Activated T-cell treated with anti-CD3 and anti-CD28 coated beads, Interleukin-2, amount 50 U/mL, for 24 hours (primary cell): ENCODE measurements around the gene DAD1.
"Not testable (repeated sequence)": the region's sequence is repeated elsewhere in the genome, so short reads cannot be mapped to it uniquely, and the experiment has no call there.

Experiments used
- DNase-seq: peaks from one replicate; pipeline ENCODE4 v3.0.0-alpha.2; 2020
- H3K27ac Mint-ChIP-seq: 2 replicates; pipeline ENCODE4 v1.8.0; 2020; ENCODE audit warnings: mild to moderate bottlenecking, mixed read lengths
- H3K27me3 Mint-ChIP-seq: 2 replicates; pipeline ENCODE4 v1.8.0; 2020; ENCODE audit warnings: mixed read lengths
- H3K36me3 Mint-ChIP-seq: 2 replicates; pipeline ENCODE4 v1.8.0; 2020; ENCODE audit warnings: low read depth, mixed read lengths
- H3K4me1 Mint-ChIP-seq: 2 replicates; pipeline ENCODE4 v1.8.0; 2020; ENCODE audit warnings: low read depth, mixed read lengths
- H3K4me3 Mint-ChIP-seq: 2 replicates; pipeline ENCODE4 v1.8.0; 2020; ENCODE audit warnings: mild to moderate bottlenecking, moderate library complexity, mixed read lengths
- H3K9me3 Mint-ChIP-seq: 2 replicates; pipeline ENCODE4 v1.8.0; 2020; ENCODE audit warnings: mixed read lengths

DAD1 gene

DNA sequence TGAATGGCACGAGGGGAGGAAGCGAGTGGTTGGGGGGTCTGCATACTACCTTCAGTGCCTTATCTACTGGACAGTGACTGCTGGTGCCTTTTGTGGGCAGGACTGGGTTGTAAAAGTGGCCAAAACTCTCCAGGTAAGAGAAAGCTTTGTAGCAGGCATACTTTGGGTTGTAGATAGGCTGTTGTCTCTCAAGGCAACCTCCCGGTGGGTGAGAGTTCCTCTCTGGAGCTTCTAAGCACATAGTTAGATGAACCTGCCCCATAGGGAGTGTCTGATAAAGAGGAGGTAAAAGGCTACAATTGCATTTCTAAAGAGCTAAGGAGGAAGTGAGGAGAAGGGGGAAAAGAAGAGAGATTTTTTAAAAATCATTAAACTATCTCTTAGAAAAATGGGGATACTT, 4.2 kb upstream of the DAD1 start:
- no peaks in the 10 kb centered on the region for H3K9me3 Mint-ChIP-seq
- H3K27me3 Mint-ChIP-seq = no peaks in the 10 kb centered on the region
- no peak overlapping the region for H3K4me3 Mint-ChIP-seq
- no peak overlapping the region for H3K27ac Mint-ChIP-seq
- H3K4me1 Mint-ChIP-seq = peaks cover 40% of the 10 kb centered on the region
- peaks cover 10% of the 10 kb centered on the region for H3K36me3 Mint-ChIP-seq
- no peak for DNase-seq

DNA sequence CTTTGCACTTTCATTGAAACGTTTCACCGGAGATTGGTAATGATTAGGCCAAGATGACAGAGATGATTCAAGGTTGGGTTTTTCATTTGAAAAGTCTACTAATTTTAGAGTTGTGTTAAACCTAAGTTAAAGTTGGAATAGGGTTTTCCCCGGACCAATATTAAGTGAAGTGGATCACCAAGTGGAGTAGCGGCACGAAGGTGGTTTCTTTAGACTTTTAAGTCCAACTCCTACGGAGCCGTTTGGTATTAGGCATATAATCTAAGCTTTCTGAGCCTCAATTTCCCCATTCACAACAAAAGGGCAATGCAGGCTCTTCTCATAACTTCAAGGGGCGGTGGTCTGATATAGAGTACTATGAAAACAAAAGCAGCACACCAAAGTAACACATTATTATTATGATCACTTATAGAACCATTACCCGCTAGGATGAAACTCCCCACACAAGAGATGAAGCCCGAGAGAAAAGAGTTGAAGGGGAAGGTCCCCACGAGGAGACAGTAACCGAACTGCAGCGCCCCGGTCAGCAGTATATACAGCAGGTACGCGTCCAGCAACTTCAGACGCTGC, 413 bp downstream of the DAD1 start:
- H3K4me1 Mint-ChIP-seq = peaks cover 73% of the 10 kb centered on the region

DNA sequence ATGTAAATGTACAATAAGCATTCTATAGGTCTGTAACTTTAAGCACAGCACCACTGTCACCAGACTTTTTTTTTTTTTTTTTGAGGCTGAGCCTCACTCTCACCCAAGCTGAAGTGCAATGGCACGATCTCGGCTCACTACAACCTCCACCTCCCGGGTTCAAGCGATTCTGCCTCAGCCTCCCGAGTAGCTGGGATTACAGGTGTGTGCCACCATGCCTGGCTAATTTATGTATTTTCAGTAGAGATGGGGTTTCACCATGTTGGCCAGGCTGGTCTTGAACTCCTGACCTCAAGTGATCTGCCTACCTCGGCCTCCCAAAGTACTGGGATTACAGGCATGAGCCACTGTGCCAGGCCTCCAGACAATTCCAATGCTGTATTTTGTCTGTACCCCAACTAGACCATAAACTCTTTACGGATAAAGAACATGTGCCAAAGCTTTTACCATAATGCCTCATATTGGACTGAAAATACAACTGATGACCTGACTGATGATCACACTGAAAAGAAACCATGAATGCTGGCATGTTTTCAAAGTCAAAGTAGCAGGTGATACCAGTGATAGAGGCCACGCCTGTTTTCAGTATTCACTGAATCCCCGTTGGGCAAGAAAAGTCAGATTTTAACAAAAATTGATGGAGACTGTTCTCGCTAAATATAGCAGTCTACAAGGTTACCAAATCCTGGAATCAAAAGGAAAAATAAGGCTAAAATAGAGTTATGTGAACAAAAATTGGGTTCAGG, 1.2 kb downstream of the DAD1 start:
- peaks cover 79% of the 10 kb centered on the region for H3K4me1 Mint-ChIP-seq
- H3K27ac Mint-ChIP-seq = peak overlapping the region; percentile 100
- H3K9me3 Mint-ChIP-seq, DNase-seq, H3K27me3 Mint-ChIP-seq: not testable (repeated sequence)
- H3K36me3 Mint-ChIP-seq = peaks cover 61% of the 10 kb centered on the region
- H3K4me3 Mint-ChIP-seq = peak overlapping the region; percentile 99

More for the DNA sequence above, 413 bp downstream of the DAD1 start:
- DNase-seq = no peak
- Mint-ChIP-seq H3K9me3 (no peaks in the 10 kb centered on the region), H3K4me3 (peak overlapping the region; percentile 99), H3K36me3 (peaks cover 53% of the 10 kb centered on the region), H3K27me3 (no peaks in the 10 kb centered on the region), H3K27ac (peak overlapping the region; percentile 100)

- H3K9me3 Mint-ChIP-seq = no peaks in the 10 kb centered on the region
- H3K27me3 Mint-ChIP-seq = no peaks in the 10 kb centered on the region
- H3K27ac Mint-ChIP-seq = peak overlapping the region; percentile 100
- H3K4me1 Mint-ChIP-seq = peaks cover 81% of the 10 kb centered on the region
- DNase-seq = no peak
- H3K36me3 Mint-ChIP-seq = peaks cover 67% of the 10 kb centered on the region
- peak overlapping the region; percentile 99 for H3K4me3 Mint-ChIP-seq
These were observed 1.8 kb downstream of the DAD1 start for GRCh38 chr14:22587247-22587646.

- H3K27ac Mint-ChIP-seq = peak overlapping the region; percentile 100
- peaks cover 77% of the 10 kb centered on the region for H3K4me1 Mint-ChIP-seq
- H3K9me3 Mint-ChIP-seq = no peaks in the 10 kb centered on the region
- peaks cover 87% of the 10 kb centered on the region for H3K36me3 Mint-ChIP-seq
- peak overlapping the region; percentile 47 for H3K4me3 Mint-ChIP-seq
- DNase-seq = no peak
- no peaks in the 10 kb centered on the region for H3K27me3 Mint-ChIP-seq
These were observed 5.0 kb downstream of the DAD1 start for GRCh38 chr14:22583994-22584393.

- Mint-ChIP-seq H3K9me3 (no peaks in the 10 kb centered on the region), H3K4me3 (no peak overlapping the region), H3K4me1 (peaks cover 79% of the 10 kb centered on the region), H3K27ac (peak overlapping the region; percentile 60), H3K27me3 (no peaks in the 10 kb centered on the region), H3K36me3 (peaks cover 86% of the 10 kb centered on the region)
- DNase-seq = no peak
These were observed 8.4 kb downstream of the DAD1 start for GRCh38 chr14:22580625-22581024.

DNA sequence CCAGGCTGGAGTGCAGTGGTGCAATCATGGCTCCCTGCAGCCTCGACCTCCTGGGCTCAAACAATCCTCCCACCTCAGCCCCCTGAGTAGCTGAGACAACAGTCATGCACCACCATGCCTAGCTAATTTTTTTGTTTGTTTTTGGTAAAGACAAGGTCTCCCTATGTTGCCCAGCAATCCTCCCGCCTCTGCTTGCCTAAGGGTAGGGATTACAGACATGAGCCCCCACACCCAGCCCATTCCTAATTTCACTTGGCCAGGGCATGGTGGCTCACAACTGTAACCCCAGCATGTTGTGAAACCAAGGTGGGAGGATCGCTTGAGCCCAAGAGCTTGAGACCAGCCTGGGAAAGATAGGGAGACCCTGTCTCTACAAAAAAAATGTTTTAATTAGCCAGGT, 9.1 kb downstream of the DAD1 start:
- Mint-ChIP-seq H3K27ac (peak overlapping the region; percentile 58), H3K27me3 (no peaks in the 10 kb centered on the region), H3K4me3 (no peak overlapping the region), H3K9me3 (no peaks in the 10 kb centered on the region), H3K4me1 (peaks cover 73% of the 10 kb centered on the region), H3K36me3 (peaks cover 85% of the 10 kb centered on the region)
- no peak for DNase-seq

DNA sequence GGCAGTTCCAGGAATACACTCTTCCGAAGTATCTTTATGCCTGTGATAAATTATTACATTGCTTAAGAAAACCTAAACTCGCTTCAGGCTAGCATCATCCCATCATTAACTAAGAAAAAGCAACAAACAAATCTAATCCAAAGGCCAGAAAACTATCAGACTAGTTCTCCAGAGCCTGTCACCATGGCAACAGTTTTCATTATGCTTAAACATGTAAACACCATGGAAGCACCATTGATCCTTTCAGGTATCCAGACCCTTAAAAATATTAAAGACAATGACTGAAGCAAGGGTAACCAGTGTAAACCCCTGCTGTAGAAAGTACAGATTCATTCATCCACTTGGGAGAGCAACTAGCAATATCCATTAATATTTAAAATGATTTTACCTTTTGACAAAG, 9.8 kb downstream of the DAD1 start:
- peaks cover 73% of the 10 kb centered on the region for H3K4me1 Mint-ChIP-seq
- H3K9me3 Mint-ChIP-seq = no peaks in the 10 kb centered on the region
- H3K27ac Mint-ChIP-seq = peak overlapping the region; percentile 66
- no peaks in the 10 kb centered on the region for H3K27me3 Mint-ChIP-seq
- H3K36me3 Mint-ChIP-seq = peaks cover 85% of the 10 kb centered on the region
- H3K4me3 Mint-ChIP-seq = peak overlapping the region; percentile 24
- DNase-seq = no peak

GRCh38 chr14:22577334-22577908, 11.6 kb downstream of the DAD1 start:
- DNase-seq = no peak
- Mint-ChIP-seq H3K9me3 (no peaks in the 10 kb centered on the region), H3K4me1 (peaks cover 70% of the 10 kb centered on the region), H3K4me3 (no peak overlapping the region), H3K27me3 (no peaks in the 10 kb centered on the region), H3K36me3 (peaks cover 84% of the 10 kb centered on the region), H3K27ac (peak overlapping the region; percentile 57)

GRCh38 chr14:22573804-22574203, 15.2 kb downstream of the DAD1 start:
- H3K9me3 Mint-ChIP-seq = no peaks in the 10 kb centered on the region
- no peak overlapping the region for H3K4me3 Mint-ChIP-seq
- no peaks in the 10 kb centered on the region for H3K27me3 Mint-ChIP-seq
- peaks cover 95% of the 10 kb centered on the region for H3K36me3 Mint-ChIP-seq
- peaks cover 68% of the 10 kb centered on the region for H3K4me1 Mint-ChIP-seq
- peak overlapping the region; percentile 63 for H3K27ac Mint-ChIP-seq
- DNase-seq = no peak

DNA sequence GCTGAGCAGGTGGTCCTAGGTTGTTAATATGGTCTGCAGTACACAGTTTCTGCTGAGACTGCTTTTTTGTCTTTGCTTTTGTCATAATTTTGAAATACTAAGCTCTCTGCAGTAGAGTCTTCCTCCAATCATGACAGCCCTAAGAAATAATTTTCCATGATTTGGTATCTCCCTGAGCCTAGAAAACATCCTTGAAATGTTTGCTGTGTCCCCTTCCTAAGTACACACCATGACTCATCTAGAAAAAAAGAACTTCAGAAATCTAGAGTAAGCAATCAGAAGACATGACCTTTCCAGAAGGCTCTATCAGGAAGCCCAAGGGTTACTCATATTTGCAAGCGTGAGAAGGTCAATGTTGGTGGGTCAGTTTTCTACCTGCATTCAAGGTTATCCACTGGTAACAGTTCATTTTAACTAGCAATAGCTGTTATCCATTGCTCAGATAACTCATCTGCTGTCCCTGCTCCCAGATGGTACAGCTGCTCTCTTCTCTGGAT, 16.4 kb downstream of the DAD1 start:
- H3K27ac Mint-ChIP-seq = peak overlapping the region; percentile 55
- H3K4me1 Mint-ChIP-seq = peaks cover 69% of the 10 kb centered on the region

GRCh38 chr14:22570132-22570949, 18.7 kb downstream of the DAD1 start:
- Mint-ChIP-seq H3K9me3 (no peaks in the 10 kb centered on the region), H3K4me3 (peak overlapping the region; percentile 82), H3K4me1 (peaks cover 76% of the 10 kb centered on the region), H3K27ac (peak overlapping the region; percentile 99), H3K36me3 (peaks cover 90% of the 10 kb centered on the region), H3K27me3 (no peaks in the 10 kb centered on the region)
- peak; percentile 76 for DNase-seq

More for the DNA sequence above, 16.4 kb downstream of the DAD1 start:
- no peak overlapping the region for H3K4me3 Mint-ChIP-seq
- DNase-seq = no peak
- peaks cover 96% of the 10 kb centered on the region for H3K36me3 Mint-ChIP-seq
- H3K27me3 Mint-ChIP-seq = no peaks in the 10 kb centered on the region
- H3K9me3 Mint-ChIP-seq = no peaks in the 10 kb centered on the region

DNA sequence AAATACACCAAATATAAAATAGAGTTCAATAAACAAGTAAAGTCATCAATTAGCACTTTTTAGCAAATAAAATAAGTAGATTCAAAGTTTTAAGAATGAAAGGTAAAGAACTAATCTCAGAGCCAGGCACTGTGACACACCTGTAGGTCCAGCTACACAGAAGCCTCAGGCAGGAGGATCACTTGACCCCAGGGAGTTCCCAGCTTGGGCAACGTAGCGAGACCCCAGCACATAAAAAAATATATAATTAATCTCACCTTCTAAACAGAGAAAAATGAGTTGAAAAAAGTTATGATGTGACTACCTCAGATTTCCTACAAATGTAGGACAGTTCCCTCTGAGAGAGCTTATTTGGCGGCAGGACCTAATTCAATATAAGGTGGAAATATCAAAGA, 19.3 kb downstream of the DAD1 start:
- Mint-ChIP-seq H3K4me1 (peaks cover 79% of the 10 kb centered on the region), H3K27me3 (no peaks in the 10 kb centered on the region), H3K36me3 (peaks cover 90% of the 10 kb centered on the region), H3K4me3 (peak overlapping the region; percentile 82), H3K9me3 (no peaks in the 10 kb centered on the region), H3K27ac (peak overlapping the region; percentile 99)
- DNase-seq = no peak

- Mint-ChIP-seq H3K36me3 (peaks cover 90% of the 10 kb centered on the region), H3K4me3 (peak overlapping the region; percentile 82), H3K27me3 (no peaks in the 10 kb centered on the region), H3K27ac (peak overlapping the region; percentile 99), H3K4me1 (peaks cover 79% of the 10 kb centered on the region), H3K9me3 (no peaks in the 10 kb centered on the region)
- no peak for DNase-seq
These were observed 19.8 kb downstream of the DAD1 start for GRCh38 chr14:22569106-22569736.
